ENCODE measurements around the gene OTOR.

Gene OTOR

GRCh38 chr20:16752082-16752481, 3.9 kb downstream of the OTOR start:
- no peak for DNase-seq

- no peak for DNase-seq
Observed at GRCh38 chr20:16752901-16753300, 4.7 kb downstream of the OTOR start.

GRCh38 chr20:16758454-16759180, 10.5 kb downstream of the OTOR start:
- no peak for DNase-seq

- no peak for DNase-seq
Observed at GRCh38 chr20:16759181-16759563, 11.0 kb downstream of the OTOR start.

DNA sequence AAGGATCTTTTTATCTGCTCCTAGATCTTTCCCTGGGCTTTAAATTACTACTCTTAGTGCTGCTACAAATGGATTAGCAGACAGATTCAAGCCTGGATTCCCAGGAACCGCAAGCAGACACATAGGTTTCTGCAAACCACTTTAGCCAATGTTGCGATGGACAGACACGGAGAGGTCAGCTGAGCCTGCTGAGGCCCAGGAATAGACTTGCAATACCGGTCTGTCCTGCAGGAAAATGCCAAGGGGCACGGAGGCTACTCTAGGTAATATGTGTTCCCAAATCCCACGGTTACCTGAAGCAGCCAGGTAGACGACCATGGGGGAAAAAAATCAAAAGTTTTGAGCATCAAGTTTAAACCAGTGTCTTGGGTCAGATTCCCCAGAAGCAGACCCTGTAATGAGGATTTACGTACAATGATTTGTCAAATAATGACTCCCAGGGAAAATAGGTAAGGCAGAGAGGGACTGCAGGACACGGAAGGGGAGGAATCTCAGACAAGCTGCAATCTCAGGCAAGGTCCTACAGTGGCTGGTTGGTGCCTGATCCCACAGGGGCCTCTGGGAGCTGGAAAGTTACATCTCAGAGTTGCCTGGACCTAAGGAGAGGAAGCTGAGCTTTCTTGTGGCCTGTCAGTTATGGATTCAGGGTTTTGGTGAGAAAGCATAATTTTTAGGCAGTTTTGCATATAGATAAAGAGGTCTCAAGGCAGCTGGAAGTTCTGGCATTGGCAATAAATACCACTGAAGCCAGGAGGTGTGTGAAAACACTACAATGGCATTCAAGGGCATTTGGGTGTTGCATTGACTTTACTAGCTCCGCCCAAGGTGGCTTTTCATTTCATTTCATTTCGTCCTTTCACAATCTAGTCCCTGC, 12.5 kb downstream of the OTOR start:
- no peak for DNase-seq

GRCh38 chr20:16761305-16761829, 13.2 kb downstream of the OTOR start:
- DNase-seq, result peak; percentile 13 to 52

DNA sequence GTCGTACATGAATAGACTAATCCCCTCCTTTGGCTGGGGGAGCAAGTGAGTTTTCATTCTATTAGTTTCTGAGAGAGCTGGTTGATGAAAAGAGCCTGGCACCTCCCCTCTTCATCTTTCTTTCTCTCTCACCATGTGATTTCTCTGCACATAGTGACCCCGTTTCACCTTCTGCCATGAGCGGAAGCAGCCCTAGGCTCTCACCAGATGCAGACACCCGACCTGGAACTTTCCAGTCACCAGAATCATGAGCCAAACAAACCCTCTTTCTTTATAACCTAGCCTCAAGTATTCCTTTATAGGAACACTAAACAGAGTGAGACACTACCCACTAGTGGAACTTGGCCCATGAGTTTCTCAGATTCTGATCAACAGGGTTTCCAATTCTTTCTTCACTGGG, 16.4 kb downstream of the OTOR start:
- DNase-seq, result no peak

GRCh38 chr20:16771213-16771612, 23.1 kb downstream of the OTOR start:
- no peak for DNase-seq

- no peak for DNase-seq
Observed at GRCh38 chr20:16775961-16776360, 27.8 kb downstream of the OTOR start.

DNA sequence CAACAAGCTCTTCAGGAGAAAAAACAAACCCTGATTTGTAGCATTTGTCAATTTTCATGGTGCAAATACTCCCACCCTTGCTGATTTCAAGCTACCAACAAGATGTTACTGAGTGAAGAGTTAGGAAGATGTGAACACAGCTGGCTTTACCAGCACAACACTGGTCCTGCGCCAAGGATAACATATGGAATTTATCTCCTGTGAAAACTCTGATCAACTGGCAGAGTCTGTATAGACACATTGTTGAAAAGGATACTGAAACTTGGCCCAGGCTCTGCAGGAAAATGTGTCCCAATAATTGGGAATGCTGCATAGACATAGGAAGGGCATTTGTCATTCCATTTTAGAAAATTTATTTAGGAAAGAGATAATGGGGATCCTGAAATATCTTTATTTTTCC, 29.0 kb downstream of the OTOR start:
- no peak for DNase-seq

- DNase-seq, result no peak
Observed at GRCh38 chr20:16778159-16778558, 30.0 kb downstream of the OTOR start.

DNA sequence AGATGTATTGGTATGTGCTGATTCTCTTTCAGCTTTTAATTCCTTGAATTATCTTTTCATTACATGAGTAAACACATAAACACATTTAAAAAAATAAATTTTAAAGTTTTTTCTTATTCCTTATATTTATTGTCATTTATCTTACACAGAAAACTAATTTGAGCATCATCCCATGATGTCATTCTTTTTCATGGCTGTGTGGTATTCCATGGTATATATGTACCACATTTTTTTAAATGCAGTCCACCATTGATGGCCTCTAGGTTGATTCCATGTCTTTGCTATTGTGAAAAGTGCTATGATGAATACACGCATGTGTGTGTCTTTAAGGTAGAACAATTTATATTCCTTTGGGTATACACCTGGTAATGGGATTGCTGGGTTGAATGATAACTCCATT, 33.3 kb downstream of the OTOR start:
- DNase-seq, result no peak

DNA sequence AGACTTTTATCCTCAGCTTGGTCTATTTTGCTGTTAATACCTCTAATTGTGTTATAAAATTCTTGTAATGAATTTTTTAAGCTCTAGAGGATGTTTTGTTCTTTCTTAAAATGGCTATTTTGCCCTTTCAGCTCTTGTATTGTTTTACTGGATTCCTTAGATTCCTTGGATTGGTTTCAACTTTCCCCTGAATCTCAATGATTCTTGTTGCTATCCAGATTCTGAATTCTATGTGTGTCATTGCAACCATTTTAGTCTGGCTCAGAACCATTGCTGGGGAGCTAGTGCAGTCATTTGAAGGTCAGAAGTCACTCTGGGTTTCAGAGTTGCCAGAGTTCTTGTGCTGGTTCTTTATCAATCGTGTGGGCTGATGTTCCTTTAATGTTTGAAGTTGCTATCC, 37.1 kb downstream of the OTOR start:
- no peak for DNase-seq

Measured in activated CD4-positive, alpha-beta T cell treated with anti-CD3 and anti-CD28 coated beads for 4 hours (primary cell).